Natural killer cell (primary cell): ENCODE results near the gene RANBP9. TPM values are rescaled to one million over a fixed set of nuclear protein-coding genes. Genes with fewer than 3 reads are reported as not detected.
A peak's percentile ranks its signal among the peaks of the same experiment; 100 is the strongest.

Experiments used
- ATAC-seq, 3 donors: fragments of 150-1000 bp in 2 of 3; fragments of 200-7000 bp in 1 of 3; cut with Tn5 transposase; 1 replicate in 1 of 3; 2 replicates in 2 of 3; pipeline ENCODE4 v1.10.0; 2021; ENCODE audit warnings: mild to moderate bottlenecking in 2 of 3, moderate library complexity in 2 of 3
- DNase-seq, 2 donors: peaks; one replicate each; pipeline versions ENCODE4 v3.0.0 to v3.0.0-alpha.2; 2013 to 2021; ENCODE audit warnings: mixed read lengths in 1 of 2
- H3K27ac ChIP-seq: one replicate; pipeline ENCODE4 v1.5.1; 2013; ENCODE audit warnings: mild to moderate bottlenecking, low read length
- H3K27me3 ChIP-seq: one replicate; pipeline ENCODE4 v1.6.1; 2013; ENCODE audit warnings: low read length; ENCODE audit not compliant: control insufficient read depth, insufficient read depth
- H3K36me3 ChIP-seq: one replicate; pipeline ENCODE4 v1.6.1; 2013; ENCODE audit warnings: low read length; ENCODE audit not compliant: control insufficient read depth, insufficient read depth
- H3K4me1 ChIP-seq: one replicate; pipeline ENCODE4 v1.6.1; 2013; ENCODE audit warnings: low read length; ENCODE audit not compliant: control insufficient read depth, insufficient read depth
- H3K4me3 ChIP-seq: one replicate; pipeline ENCODE4 v1.5.1; 2013; ENCODE audit warnings: low read length
- H3K9me3 ChIP-seq: one replicate; pipeline ENCODE4 v1.6.1; 2013; ENCODE audit warnings: low read length; ENCODE audit not compliant: control insufficient read depth, insufficient read depth
- H3K27ac Mint-ChIP-seq, 2 donors: one replicate each; pipeline ENCODE4 v1.8.0; 2022; ENCODE audit warnings: mild to moderate bottlenecking in 2 of 2, mixed read lengths in 2 of 2, moderate library complexity in 1 of 2
- H3K27me3 Mint-ChIP-seq, 2 donors: one replicate each; pipeline ENCODE4 v1.8.0; 2022; ENCODE audit warnings: low read depth in 2 of 2, mixed read lengths in 2 of 2
- H3K36me3 Mint-ChIP-seq: one replicate; pipeline ENCODE4 v1.8.0; 2022; ENCODE audit warnings: mixed read lengths
- H3K4me1 Mint-ChIP-seq, 2 donors: one replicate each; pipeline ENCODE4 v1.8.0; 2022; ENCODE audit warnings: mixed read lengths in 2 of 2
- H3K4me3 Mint-ChIP-seq: one replicate; pipeline ENCODE4 v1.8.0; 2022; ENCODE audit warnings: mild to moderate bottlenecking, moderate library complexity, mixed read lengths
- H3K9me3 Mint-ChIP-seq, 2 donors: one replicate each; pipeline ENCODE4 v1.8.0; 2022; ENCODE audit warnings: mixed read lengths in 2 of 2
- WGBS: methylation state at CpG from one replicate; pipeline ENCODE4 v1.1.7; 2013; ENCODE audit warnings: missing lambda C conversion rate; ENCODE audit not compliant: insufficient coverage; 5-methylcytosine and 5-hydroxymethylcytosine counted together
- intact Hi-C: fragments of 100-400 bp; cut with micrococcal nuclease; formaldehyde crosslinking; loops from one replicate; pipeline ENCODE4 v1.14.2; 2022
- total RNA-seq, 4 donors: library from RNA; stranded (reverse); fragments of 120-200 nt in 1 of 4; gene quantifications; one replicate each; pipeline versions ENCODE4 v1.2.3 to v1.2.4, GENCODE V29; 2013 to 2022
- TF ChIP-seq, protein P1 (sequence below): fragments of 200-600 bp; IDR thresholded peaks from one replicate; pipeline ENCODE4 v1.8.0; 2022; ENCODE audit warnings: antibody characterized with exemption

RANBP9 gene
- total RNA-seq, 3 donors from 2014 or later (not counting 1 experiment from before 2014, with no cell fraction given): 52.2 to 62.5 (median 57.6) TPM

DNA sequence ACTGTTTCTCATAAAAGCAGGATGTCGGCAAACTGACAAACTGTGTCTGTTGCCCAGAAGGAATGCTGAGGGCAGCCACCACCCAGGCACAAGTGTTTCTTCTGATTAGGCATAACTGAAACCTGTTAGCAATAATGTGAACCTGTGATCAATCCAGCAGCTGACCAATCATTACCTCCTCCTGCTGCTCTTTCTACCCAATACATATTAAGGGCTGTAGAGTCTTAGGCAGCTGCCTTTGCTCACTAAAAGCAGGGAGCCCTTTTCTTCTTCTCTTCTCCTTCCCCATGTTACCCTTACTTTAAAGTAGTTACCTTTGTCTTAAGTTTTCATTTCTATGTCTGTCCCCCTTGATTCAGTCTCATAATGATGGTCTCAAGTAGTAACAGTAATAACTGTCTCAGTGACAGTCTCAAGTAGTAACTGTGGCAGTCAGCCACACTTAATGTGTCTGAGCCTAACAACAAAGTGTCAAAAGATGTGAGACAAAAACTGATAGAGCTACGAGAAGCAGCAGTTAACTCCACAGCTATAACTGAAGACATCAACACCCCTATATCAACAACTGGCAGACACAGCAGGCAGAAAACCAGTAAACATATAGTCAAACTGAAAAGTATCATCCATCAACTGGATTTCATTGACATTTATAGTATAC, 37.0 kb downstream of the RANBP9 start:
- peak overlapping the region; percentile 49 to 60 for H3K27ac Mint-ChIP-seq
- no peak overlapping the region for H3K4me3 ChIP-seq
- H3K4me3 Mint-ChIP-seq: no peak overlapping the region
- peaks cover 6 to 9% of the 10 kb centered on the region in 2 donors for H3K9me3 Mint-ChIP-seq
- H3K27me3 Mint-ChIP-seq: no peaks in the 10 kb centered on the region
- intact Hi-C loops: no loop called here
- H3K9me3 ChIP-seq: peaks cover 2% of the 10 kb centered on the region
- peaks cover 60 to 62% of the 10 kb centered on the region in 2 donors for H3K4me1 Mint-ChIP-seq
- H3K27me3 ChIP-seq: no peaks in the 10 kb centered on the region
- ATAC-seq (peak in 2 of 3 donors; percentile 24 to 50), DNase-seq (no peak)
- peaks cover 7% of the 10 kb centered on the region for H3K36me3 Mint-ChIP-seq
- TF ChIP-seq, protein P1, sequence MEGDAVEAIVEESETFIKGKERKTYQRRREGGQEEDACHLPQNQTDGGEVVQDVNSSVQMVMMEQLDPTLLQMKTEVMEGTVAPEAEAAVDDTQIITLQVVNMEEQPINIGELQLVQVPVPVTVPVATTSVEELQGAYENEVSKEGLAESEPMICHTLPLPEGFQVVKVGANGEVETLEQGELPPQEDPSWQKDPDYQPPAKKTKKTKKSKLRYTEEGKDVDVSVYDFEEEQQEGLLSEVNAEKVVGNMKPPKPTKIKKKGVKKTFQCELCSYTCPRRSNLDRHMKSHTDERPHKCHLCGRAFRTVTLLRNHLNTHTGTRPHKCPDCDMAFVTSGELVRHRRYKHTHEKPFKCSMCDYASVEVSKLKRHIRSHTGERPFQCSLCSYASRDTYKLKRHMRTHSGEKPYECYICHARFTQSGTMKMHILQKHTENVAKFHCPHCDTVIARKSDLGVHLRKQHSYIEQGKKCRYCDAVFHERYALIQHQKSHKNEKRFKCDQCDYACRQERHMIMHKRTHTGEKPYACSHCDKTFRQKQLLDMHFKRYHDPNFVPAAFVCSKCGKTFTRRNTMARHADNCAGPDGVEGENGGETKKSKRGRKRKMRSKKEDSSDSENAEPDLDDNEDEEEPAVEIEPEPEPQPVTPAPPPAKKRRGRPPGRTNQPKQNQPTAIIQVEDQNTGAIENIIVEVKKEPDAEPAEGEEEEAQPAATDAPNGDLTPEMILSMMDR: no peak
- H3K36me3 ChIP-seq: no peaks in the 10 kb centered on the region
- H3K27ac ChIP-seq: no peak overlapping the region
- H3K4me1 ChIP-seq: peaks cover 7% of the 10 kb centered on the region
- 75% methylated on average over 2 of the region's 2 CpGs for whole genome bisulfite sequencing

DNA sequence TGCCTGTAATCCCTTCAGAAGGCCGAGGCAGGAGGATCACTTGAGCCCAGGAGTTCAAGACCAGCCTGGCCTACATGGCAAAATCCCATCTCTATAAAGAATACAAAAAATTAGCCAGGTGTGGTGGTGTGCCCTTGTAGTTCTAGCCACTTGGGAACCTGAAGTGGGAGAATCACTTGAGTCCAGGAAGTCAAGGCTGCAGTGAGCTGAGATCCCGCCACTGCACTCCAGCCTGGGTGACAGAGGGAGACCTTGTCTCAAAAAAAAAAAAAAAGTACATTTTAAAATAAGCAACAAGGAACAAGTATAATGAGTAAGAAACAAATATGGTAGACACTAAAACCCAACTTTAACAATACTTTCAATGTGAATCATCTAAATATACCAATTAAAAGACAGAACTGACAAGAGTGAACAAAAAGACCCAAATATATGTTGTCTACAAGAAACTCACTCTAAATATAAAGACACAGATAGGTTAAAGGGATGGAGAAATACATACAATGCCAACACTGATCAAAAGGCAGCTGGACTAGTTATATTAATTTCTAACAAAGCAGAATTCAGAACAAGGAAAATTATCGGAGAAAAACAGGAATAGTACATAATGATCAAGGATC, 37.7 kb downstream of the RANBP9 start:
- intact Hi-C loops: no loop called here
- Histone ChIP-seq H3K36me3 (no peaks in the 10 kb centered on the region), H3K9me3 (peaks cover 2% of the 10 kb centered on the region), H3K4me3 (no peak overlapping the region), H3K4me1 (peaks cover 10% of the 10 kb centered on the region), H3K27me3 (no peaks in the 10 kb centered on the region), H3K27ac (no peak overlapping the region)
- TF ChIP-seq, protein P1: no peak
- H3K36me3 Mint-ChIP-seq: peaks cover 7% of the 10 kb centered on the region
- no peak for ATAC-seq
- no peaks in the 10 kb centered on the region for H3K27me3 Mint-ChIP-seq
- WGBS: 100% methylated on average over 1 of the region's 3 CpGs
- H3K27ac Mint-ChIP-seq: peak overlapping the region in 1 of 2 donors; percentile 1
- DNase-seq: no peak
- H3K4me1 Mint-ChIP-seq: peaks cover 63 to 66% of the 10 kb centered on the region in 2 donors
- H3K4me3 Mint-ChIP-seq: no peak overlapping the region
- H3K9me3 Mint-ChIP-seq: peaks cover 6 to 9% of the 10 kb centered on the region in 2 donors

DNA sequence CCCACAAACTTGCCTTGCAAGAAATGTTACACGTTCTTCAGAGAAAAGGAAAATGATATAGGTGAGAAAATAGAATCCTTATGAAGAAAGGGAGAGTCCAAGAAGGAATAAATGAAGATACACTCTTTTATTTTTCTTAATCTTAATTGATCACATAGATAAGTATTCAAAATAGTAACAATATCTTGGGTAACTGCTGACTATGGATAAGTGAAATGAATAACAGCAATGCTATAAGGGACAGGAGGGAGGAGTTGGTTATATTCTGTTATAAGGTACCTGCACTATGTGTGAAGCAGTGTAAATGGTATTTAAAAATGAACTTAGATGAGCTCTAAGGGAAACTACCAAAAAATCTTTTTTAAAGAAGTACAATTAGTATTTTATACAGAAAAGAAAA, 38.3 kb downstream of the RANBP9 start:
- peaks cover 63 to 66% of the 10 kb centered on the region in 2 donors for H3K4me1 Mint-ChIP-seq
- intact Hi-C loops: no loop called here
- no peak for ATAC-seq
- Histone ChIP-seq H3K4me1 (peaks cover 10% of the 10 kb centered on the region), H3K9me3 (peaks cover 2% of the 10 kb centered on the region), H3K4me3 (no peak overlapping the region), H3K27me3 (no peaks in the 10 kb centered on the region), H3K36me3 (no peaks in the 10 kb centered on the region), H3K27ac (no peak overlapping the region)
- H3K4me3 Mint-ChIP-seq: no peak overlapping the region
- DNase-seq: no peak
- peak overlapping the region; percentile 69 to 70 for H3K27ac Mint-ChIP-seq
- H3K27me3 Mint-ChIP-seq: no peaks in the 10 kb centered on the region
- TF ChIP-seq, protein P1: no peak
- WGBS: no CpG with 5 or more reads among the region's 1 CpG
- H3K36me3 Mint-ChIP-seq: peaks cover 7% of the 10 kb centered on the region
- H3K9me3 Mint-ChIP-seq: peaks cover 6 to 9% of the 10 kb centered on the region in 2 donors
